ENCODE data around the gene SERINC3. TPM values are rescaled to one million over a fixed set of nuclear protein-coding genes. Genes with fewer than 3 reads are reported as not detected.

Gene SERINC3
- total and polyA plus RNA-seq, 2 donors (not counting 1 experiment from before 2014, with no cell fraction given) = 31.4 to 51.6 TPM

DNA sequence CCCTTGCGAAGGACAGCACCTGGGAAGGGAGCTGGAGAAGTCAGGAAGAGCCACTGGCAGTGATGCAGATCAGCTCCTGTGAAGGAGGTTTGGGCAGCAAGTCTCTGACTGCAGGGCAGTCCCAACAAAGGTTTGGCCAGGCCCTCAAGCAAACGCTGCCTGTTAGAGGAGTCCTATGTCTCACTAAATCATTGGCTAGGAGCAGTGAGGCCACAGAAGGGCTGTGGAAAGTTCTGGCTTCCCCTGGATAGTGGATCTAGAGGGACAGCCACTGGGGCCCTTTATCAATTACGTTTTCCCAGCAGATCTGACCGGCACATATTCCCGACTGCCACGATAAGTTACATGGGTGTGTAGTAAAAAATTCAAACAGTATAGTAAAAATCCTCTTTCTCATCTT, 43.7 kb downstream of the SERINC3 start:
- H4K20me1 ChIP-seq (ENCODE audit: control insufficient read depth, insufficient read depth, low read length, poor library complexity, severe bottlenecking) = no peaks in the 10 kb centered on the region
- POLR2A ChIA-PET = interaction anchor here (0.6 kb wide), 1 partner anchor 484 kb away, joined by 3 read pairs; no protein-coding TSS in a partner anchor
- no peak overlapping the region for H3K4me2 ChIP-seq (replicated peaks; ENCODE audit: low read depth, low read length, poor library complexity, severe bottlenecking)
- ATAC-seq (ENCODE audit: low read depth) = no peak
- intact Hi-C loops (cut with micrococcal nuclease) = loop anchor here (5.0 kb wide), 3 partner anchors 174 to 409 kb away; partner anchors contain the start of genes ADA and YWHAB
- H3K27ac Mint-ChIP-seq = peak overlapping the region; percentile 21
- H3K27me3 ChIP-seq (replicated peaks in 1 of 4; ENCODE audit: control extremely low read depth in 1 of 4, control insufficient read depth in 3 of 4, insufficient read depth in 4 of 4, low read length in 3 of 4) = no peaks in the 10 kb centered on the region
- H3K36me3 ChIP-seq (replicated peaks in 1 of 2; ENCODE audit: control extremely low read depth in 1 of 2, control insufficient read depth in 1 of 2, extremely low read depth in 1 of 2, insufficient read depth in 2 of 2, low read length in 1 of 2) = peaks cover 0 to 21% of the 10 kb centered on the region in 2 experiments
- no peak overlapping the region for H3K4me3 Mint-ChIP-seq
- no peaks in the 10 kb centered on the region for H3K9me3 Mint-ChIP-seq (ENCODE audit: insufficient read depth)
- H3K9me3 ChIP-seq (ENCODE audit: control extremely low read depth in 1 of 3, control insufficient read depth in 2 of 3, insufficient read depth in 1 of 3, low read length in 2 of 3) = no peaks in the 10 kb centered on the region
- no peaks in the 10 kb centered on the region for H3K27me3 Mint-ChIP-seq
- H2AFZ ChIP-seq (ENCODE audit: insufficient read depth, low read depth, low read length, poor library complexity, severe bottlenecking) = no peak overlapping the region
- 81% methylated on average over 2 of the region's 6 CpGs for WGBS (ENCODE audit: insufficient coverage)
- peaks cover 48% of the 10 kb centered on the region for H3K4me1 Mint-ChIP-seq
- H3K27ac ChIP-seq (ENCODE audit: low read length in 2 of 2) = no peak overlapping the region
- CTCF ChIA-PET = no interaction called here
- DNase-seq = no peak
- peaks cover 24% of the 10 kb centered on the region for H3K79me2 ChIP-seq (ENCODE audit: control insufficient read depth, insufficient read depth, low read length)
- TF ChIP-seq CTCF (IDR thresholded peaks at IDR 0.05) (no peak), EZH2 (IDR thresholded peaks at IDR 0.05; ENCODE audit: borderline replicate concordance, insufficient read depth, low read depth, low read length, poor library complexity, severe bottlenecking) (no peak)
- H3K4me1 ChIP-seq (ENCODE audit: control insufficient read depth in 2 of 2, insufficient read depth in 2 of 2, low read length in 2 of 2) = peaks cover 23 to 34% of the 10 kb centered on the region in 2 donors
- no peak overlapping the region for H3K4me3 ChIP-seq (ENCODE audit: control extremely low read depth in 1 of 5, extremely low read depth in 1 of 5, insufficient read depth in 1 of 5, low read depth in 2 of 5, low read length in 4 of 5)
- no peak overlapping the region for H3K9ac ChIP-seq (ENCODE audit: low read length)

DNA sequence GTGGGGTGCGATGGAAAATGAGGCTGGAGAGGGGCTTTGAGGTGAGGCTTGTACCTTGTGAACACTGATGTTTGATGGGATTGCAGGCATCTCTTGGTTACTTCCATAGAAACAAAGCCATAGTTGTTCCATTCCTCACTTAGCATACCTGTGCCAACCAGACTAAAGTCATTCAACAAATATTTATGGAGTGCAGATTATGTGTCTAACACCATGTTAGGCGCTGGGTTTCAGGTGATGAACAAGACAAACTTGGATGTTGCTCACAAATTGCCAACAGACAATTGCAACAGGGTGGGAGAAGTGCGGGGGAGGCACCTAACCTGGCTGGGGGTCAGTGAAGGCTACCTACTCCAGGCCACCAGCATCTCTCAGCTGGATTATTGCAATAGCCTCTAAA, 44.7 kb downstream of the SERINC3 start:
- H3K4me2 ChIP-seq (replicated peaks; ENCODE audit: low read depth, low read length, poor library complexity, severe bottlenecking) = no peak overlapping the region
- no peak overlapping the region for H2AFZ ChIP-seq (ENCODE audit: insufficient read depth, low read depth, low read length, poor library complexity, severe bottlenecking)
- no peak overlapping the region for H3K9ac ChIP-seq (ENCODE audit: low read length)
- ChIA-PET POLR2A (no interaction called here), CTCF (interaction anchor here (1.1 kb wide), 1 partner anchor 99 kb away, joined by 3 read pairs; no protein-coding TSS in a partner anchor)
- peaks cover 23 to 34% of the 10 kb centered on the region in 2 donors for H3K4me1 ChIP-seq (ENCODE audit: control insufficient read depth in 2 of 2, insufficient read depth in 2 of 2, low read length in 2 of 2)
- intact Hi-C loops (cut with micrococcal nuclease) = loop anchor here (5.0 kb wide), 3 partner anchors 175 to 410 kb away; partner anchors contain the start of genes ADA and YWHAB
- no peak overlapping the region for H3K27ac Mint-ChIP-seq
- WGBS (ENCODE audit: insufficient coverage) = 100% methylated on average over 1 of the region's 3 CpGs
- peak overlapping the region in 1 of 2 donors; percentile 93 for H3K27ac ChIP-seq (ENCODE audit: low read length in 2 of 2)
- no peaks in the 10 kb centered on the region for H3K9me3 Mint-ChIP-seq (ENCODE audit: insufficient read depth)
- ATAC-seq (ENCODE audit: low read depth) = no peak
- H3K36me3 ChIP-seq (replicated peaks in 1 of 2; ENCODE audit: control extremely low read depth in 1 of 2, control insufficient read depth in 1 of 2, extremely low read depth in 1 of 2, insufficient read depth in 2 of 2, low read length in 1 of 2) = peaks cover 0 to 18% of the 10 kb centered on the region in 2 experiments
- peaks cover 22% of the 10 kb centered on the region for H3K79me2 ChIP-seq (ENCODE audit: control insufficient read depth, insufficient read depth, low read length)
- no peak for DNase-seq
- H3K4me3 ChIP-seq (ENCODE audit: control extremely low read depth in 1 of 5, extremely low read depth in 1 of 5, insufficient read depth in 1 of 5, low read depth in 2 of 5, low read length in 4 of 5) = no peak overlapping the region
- no peaks in the 10 kb centered on the region for H3K27me3 ChIP-seq (replicated peaks in 1 of 4; ENCODE audit: control extremely low read depth in 1 of 4, control insufficient read depth in 3 of 4, insufficient read depth in 4 of 4, low read length in 3 of 4)
- peak overlapping the region; percentile 97 for H3K4me3 Mint-ChIP-seq
- no peaks in the 10 kb centered on the region for H4K20me1 ChIP-seq (ENCODE audit: control insufficient read depth, insufficient read depth, low read length, poor library complexity, severe bottlenecking)
- TF ChIP-seq CTCF (IDR thresholded peaks at IDR 0.05) (no peak), EZH2 (IDR thresholded peaks at IDR 0.05; ENCODE audit: borderline replicate concordance, insufficient read depth, low read depth, low read length, poor library complexity, severe bottlenecking) (no peak)
- no peaks in the 10 kb centered on the region for H3K9me3 ChIP-seq (ENCODE audit: control extremely low read depth in 1 of 3, control insufficient read depth in 2 of 3, insufficient read depth in 1 of 3, low read length in 2 of 3)
- H3K27me3 Mint-ChIP-seq = peaks cover 2% of the 10 kb centered on the region
- H3K4me1 Mint-ChIP-seq = peaks cover 48% of the 10 kb centered on the region

Measured in B cell (primary cell).